GM13976 (cell line): ENCODE data around the gene JUP.

Experiments
- DNase-seq: peaks from one replicate; pipeline ENCODE4 v3.0.0; 2012; ENCODE audit warnings: low spot score
- in situ Hi-C: fragments of 300-500 bp; cut with MboI; formaldehyde crosslinking; loops from one replicate; pipeline ENCODE4 v1.12.0; 2022; ENCODE audit warnings: low sequenced_read_pairs, mixed read lengths, inconsistent platforms; ENCODE audit not compliant: unreplicated experiment
- TF ChIP-seq, protein P1 (sequence below): IDR thresholded peaks from 2 replicates; pipeline ENCODE4 v1.5.1; 2012; ENCODE audit warnings: borderline replicate concordance, mild to moderate bottlenecking; ENCODE audit not compliant: insufficient read depth; ENCODE audit errors: extremely low read depth, missing control alignments, control extremely low read depth

The JUP gene

DNA sequence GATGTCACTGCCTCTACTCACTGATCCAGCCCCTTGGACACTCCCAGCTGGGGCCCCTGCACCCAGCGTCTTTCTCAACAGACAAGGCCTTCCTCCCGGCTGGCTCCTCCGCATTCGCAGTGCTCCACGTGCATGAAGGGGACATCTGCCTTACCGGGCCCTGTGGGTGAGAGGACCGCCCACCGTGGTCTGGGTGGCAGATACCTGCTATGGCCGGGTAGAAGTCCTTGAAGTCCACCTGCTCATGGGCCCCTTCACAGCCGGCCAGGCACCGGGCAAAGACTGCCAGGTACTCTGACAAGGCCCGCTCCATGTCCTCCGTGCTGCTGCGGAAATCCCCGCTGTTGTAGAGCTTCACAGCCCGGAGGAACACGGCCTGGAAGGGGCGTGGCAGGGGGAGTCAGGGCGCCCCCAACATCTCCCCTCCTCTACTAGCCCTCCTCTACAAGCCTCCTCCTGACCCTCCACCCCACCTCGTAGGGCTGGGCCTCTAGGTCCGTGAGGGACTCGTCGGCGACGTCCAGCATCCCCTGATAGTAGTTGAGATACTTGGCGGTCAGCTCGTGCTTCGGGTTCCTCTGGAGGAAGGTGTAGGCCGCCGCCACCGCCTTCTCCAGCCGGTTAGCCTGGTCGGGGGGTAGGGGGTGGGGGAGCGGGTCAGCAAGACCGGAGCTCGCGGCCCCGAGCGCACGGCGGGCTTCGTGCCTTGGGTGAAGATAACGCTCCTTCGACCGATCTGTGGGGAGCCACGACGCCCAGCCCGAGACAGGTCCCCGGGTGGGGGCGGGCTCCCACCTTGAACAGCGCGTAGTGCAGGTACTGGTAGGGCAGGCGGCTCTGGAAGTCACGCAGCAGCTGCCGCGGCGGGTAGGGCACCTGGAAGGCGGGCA, 24.4 kb upstream of the JUP start:
- TF ChIP-seq, protein P1, sequence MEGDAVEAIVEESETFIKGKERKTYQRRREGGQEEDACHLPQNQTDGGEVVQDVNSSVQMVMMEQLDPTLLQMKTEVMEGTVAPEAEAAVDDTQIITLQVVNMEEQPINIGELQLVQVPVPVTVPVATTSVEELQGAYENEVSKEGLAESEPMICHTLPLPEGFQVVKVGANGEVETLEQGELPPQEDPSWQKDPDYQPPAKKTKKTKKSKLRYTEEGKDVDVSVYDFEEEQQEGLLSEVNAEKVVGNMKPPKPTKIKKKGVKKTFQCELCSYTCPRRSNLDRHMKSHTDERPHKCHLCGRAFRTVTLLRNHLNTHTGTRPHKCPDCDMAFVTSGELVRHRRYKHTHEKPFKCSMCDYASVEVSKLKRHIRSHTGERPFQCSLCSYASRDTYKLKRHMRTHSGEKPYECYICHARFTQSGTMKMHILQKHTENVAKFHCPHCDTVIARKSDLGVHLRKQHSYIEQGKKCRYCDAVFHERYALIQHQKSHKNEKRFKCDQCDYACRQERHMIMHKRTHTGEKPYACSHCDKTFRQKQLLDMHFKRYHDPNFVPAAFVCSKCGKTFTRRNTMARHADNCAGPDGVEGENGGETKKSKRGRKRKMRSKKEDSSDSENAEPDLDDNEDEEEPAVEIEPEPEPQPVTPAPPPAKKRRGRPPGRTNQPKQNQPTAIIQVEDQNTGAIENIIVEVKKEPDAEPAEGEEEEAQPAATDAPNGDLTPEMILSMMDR, result no peak
- in situ Hi-C loops, result no loop called here
- no peak for DNase-seq

DNA sequence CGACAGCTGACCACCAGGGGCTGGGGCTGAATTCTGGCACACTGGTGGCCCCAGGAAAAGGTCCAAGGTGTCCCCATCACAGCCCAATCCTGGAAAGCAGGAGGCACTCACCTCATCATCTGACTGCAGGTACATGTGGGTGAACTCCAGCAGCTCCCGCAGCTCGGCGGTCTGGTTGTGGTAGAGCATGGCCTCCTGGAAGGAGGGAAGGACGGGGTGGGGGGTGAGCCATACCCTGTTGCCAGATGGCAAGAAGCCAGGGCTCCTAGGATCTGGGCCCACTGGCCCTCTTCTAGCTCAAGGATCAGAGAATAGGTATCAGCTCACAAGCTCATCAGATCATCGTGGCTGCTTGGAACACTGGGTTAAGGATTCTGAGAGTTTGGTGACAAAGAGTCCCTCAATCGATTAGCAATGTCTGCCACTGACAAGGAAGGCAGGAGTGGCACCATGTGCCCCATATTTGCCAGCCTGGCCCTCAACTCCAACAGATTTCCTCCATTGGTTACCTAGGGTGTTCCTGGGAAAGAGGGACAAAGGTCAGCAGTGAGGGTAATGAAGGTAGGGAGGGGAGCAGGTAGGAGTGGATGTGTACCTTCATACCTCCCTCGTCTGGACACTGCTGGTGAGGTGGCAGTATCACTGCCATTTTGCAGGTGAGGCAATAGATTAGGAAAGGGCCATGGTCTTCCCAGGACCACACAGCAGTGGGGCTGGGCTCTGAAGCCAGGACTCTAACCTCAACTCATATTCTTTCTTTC, 20.4 kb upstream of the JUP start:
- TF ChIP-seq, protein P1, result no peak
- in situ Hi-C loops, result loop anchor here (10.0 kb wide), 1 partner anchor 72 kb away; the partner anchor contains the start of gene HAP1
- DNase-seq, result no peak

DNA sequence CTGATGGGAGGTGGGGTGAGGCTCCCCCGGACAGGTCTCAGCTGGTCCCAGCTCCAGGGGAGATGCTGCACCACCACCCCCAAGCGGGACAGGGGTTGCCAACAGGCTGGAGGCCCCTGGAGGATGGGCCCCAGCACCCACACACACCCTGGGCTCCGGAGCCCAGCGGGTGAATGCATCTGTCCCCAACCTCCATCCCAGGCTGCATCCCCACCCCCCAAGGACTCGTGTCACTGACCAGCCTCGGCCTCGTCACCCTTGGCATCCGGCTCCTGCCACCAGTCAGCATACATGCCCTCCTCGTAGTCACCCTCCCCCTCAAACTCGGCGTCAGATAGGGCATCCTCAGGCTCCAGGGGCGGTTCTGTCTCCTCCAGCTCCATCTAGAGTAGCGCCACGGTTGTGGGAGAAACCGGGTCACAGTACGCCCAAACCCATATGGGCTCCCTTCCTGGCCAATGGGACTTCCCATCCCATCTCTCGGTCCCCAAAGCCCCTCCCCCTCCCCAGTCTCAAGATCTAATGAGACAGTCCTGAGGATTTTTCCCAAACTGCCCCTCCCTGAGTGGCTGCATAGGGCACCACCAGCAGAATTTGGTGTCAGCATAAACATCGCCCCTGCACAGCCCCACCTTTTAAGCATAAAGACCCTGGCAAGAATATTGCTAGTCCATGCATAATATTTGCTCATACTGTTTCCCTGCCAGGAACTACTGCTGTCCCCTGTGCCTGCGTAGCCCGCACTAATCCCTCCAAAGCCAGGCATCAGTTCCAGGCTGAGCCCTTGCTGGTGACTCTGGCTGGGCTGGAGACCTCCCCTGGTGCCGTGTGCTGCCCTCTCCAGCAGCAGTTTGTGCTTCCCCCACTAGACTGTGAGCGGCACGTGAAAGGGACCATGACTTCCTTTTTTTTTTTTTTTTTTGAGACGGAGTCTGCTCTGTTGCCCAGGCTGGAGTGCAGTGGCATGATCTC, 16.8 kb upstream of the JUP start:
- no peak for DNase-seq
- in situ Hi-C loops, result loop anchor here (10.0 kb wide), 1 partner anchor 69 kb away; the partner anchor contains the start of gene HAP1
- TF ChIP-seq, protein P1, result no peak

DNA sequence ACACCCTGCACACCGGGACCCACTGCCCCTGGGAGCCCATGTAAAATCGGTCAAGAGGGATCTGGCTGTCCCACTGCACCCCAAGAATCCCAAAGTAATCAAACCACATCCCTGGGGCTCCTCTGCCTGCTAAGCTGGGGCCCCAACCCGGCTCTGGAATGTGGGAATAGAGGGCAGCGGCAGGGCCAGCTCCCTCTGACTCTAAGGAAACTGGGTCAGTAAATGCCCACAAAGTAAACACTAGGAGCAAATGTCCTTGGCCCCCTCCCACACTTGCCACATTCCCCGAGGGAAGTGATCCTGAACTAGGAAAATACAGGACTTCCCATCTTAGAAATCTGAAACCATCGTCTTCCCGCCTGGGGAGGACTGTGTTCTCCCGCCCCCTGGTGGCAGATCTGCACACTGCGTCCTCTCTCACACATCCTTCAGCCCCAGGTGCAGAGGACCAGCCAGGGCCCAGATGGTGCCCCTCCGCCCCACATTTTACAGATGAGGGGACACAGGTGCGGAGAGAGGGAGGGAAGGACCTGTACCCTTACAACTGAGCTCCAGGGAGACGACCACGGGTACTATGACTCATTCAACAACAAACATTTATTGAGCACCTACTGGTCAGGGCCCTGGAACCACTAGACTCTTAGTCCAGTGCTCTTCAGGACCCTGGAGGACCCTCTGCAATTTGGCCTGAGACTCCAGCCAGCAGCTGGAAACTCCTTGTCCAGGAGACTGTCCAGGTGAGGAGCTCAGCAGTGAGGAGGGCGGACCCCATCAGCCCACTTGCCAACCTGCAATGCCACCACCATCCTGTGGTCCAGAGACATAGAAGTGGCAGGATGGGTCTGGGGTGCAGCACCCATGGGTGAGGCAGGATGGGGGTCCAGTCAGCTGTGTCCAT, 15.1 kb upstream of the JUP start:
- TF ChIP-seq, protein P1, result peak; percentile 95
- in situ Hi-C loops, result loop anchor here (10.0 kb wide), 1 partner anchor 67 kb away; the partner anchor contains the start of gene HAP1
- peak; percentile 89 for DNase-seq

DNA sequence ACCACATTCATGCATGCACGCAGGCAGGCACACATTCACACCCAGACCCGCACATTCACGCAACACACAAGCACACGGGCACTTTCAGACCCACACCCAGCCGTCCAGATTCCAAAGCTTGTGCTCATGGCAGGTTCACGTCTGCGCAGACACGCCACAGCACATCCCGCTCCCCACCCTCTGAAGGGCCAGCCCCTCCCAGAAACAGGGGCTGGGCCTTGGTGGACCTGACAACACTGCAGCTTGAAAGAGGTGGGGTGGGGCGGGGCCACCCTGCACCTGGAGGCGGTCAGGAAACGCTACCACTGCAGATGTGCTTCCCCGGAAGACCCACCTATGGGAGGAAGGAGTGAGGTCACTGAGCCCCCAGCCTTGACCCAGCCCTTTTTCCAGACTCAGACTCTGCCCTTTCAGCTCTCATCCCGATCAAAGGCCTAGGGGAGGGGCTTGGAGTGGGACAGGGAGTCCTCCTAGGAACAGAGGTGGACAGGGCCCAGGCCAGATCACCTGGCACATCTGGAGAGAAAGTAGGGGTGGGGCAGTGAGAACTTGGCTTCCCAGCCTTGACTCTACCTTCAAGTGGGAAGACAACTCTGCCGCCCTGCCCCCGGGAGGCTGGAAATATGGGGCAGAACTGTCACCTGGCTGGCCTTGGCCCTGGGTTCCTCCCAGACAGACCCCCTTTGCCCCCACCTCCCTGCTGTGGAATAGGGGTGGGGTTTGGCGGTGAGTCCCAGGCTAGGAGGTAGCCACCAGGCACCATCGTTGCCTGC, 14.3 kb upstream of the JUP start:
- no peak for DNase-seq
- in situ Hi-C loops, result loop anchor here (10.0 kb wide), 1 partner anchor 66 kb away; the partner anchor contains the start of gene HAP1
- TF ChIP-seq, protein P1, result no peak
